ENCODE results near the gene EXOC3L1.

EXOC3L1 gene

GRCh38 chr16:67198238-67198734 lies 8.3 kb upstream of the EXOC3L1 start:
- peak; percentile 44 for DNase-seq (ENCODE audit: low spot score)

- no peak for DNase-seq (ENCODE audit: low spot score)
Observed at GRCh38 chr16:67197704-67198103, 7.8 kb upstream of the EXOC3L1 start.

- no peak for DNase-seq (ENCODE audit: low spot score)
Observed at GRCh38 chr16:67196881-67197280, 6.9 kb upstream of the EXOC3L1 start.

- DNase-seq (ENCODE audit: low spot score): no peak
Observed at GRCh38 chr16:67195676-67196075, 5.7 kb upstream of the EXOC3L1 start.

GRCh38 chr16:67194260-67194659 lies 4.3 kb upstream of the EXOC3L1 start:
- no peak for DNase-seq (ENCODE audit: low spot score)

- no peak for DNase-seq (ENCODE audit: low spot score)
Observed at GRCh38 chr16:67193536-67193935, 3.6 kb upstream of the EXOC3L1 start.

- DNase-seq (ENCODE audit: low spot score): no peak
Observed at GRCh38 chr16:67192781-67193361, 2.9 kb upstream of the EXOC3L1 start.

- DNase-seq (ENCODE audit: low spot score): peak; percentile 85
Observed at GRCh38 chr16:67191995-67192681, 2.2 kb upstream of the EXOC3L1 start, which contains the start of gene E2F4. Gene E2F4 (plus strand): TSS chr16:67192155. CDS start chr16:67192228, 73 bp downstream.

- DNase-seq (ENCODE audit: low spot score): peak; percentile 25
Observed at GRCh38 chr16:67191411-67191994, 1.6 kb upstream of the EXOC3L1 start.

GRCh38 chr16:67190448-67191399 lies 788 bp upstream of the EXOC3L1 start:
- no peak for DNase-seq (ENCODE audit: low spot score)

- no peak for DNase-seq (ENCODE audit: low spot score)
Observed at GRCh38 chr16:67188798-67189197, 1.1 kb downstream of the EXOC3L1 start.

- no peak for DNase-seq (ENCODE audit: low spot score)
Observed at GRCh38 chr16:67188323-67188722, 1.6 kb downstream of the EXOC3L1 start.

- no peak for DNase-seq (ENCODE audit: low spot score)
Observed at GRCh38 chr16:67187175-67187890, 2.6 kb downstream of the EXOC3L1 start.

GRCh38 chr16:67186550-67186950 lies 3.4 kb downstream of the EXOC3L1 start:
- no peak for DNase-seq (ENCODE audit: low spot score)

- DNase-seq (ENCODE audit: low spot score): no peak
Observed at GRCh38 chr16:67185651-67186134, 4.2 kb downstream of the EXOC3L1 start.

- peak; percentile 76 for DNase-seq (ENCODE audit: low spot score)
Observed at GRCh38 chr16:67184995-67185650, 4.8 kb downstream of the EXOC3L1 start.

- no peak for DNase-seq (ENCODE audit: low spot score)
Observed at GRCh38 chr16:67184453-67184994, 5.4 kb downstream of the EXOC3L1 start.

GRCh38 chr16:67183627-67184452 lies 6.1 kb downstream of the EXOC3L1 start, which contains the start of gene MATCAP1:
Gene MATCAP1 (minus strand): TSS chr16:67183963. CDS start chr16:67180610, 3,353 bp downstream.
- DNase-seq (ENCODE audit: low spot score): peak; percentile 99

- no peak for DNase-seq (ENCODE audit: low spot score)
Observed at GRCh38 chr16:67183284-67183626, 6.7 kb downstream of the EXOC3L1 start.
